HG03469 (cell line): ENCODE measurements around the gene PSD2.

Experiments
- ATAC-seq: cut with Tn5 transposase; IDR thresholded peaks from one replicate; pipeline ENCODE4 v1.9.1; 2021; ENCODE audit warnings: mild to moderate bottlenecking, moderate library complexity, moderate number of reproducible peaks; ENCODE audit not compliant: unreplicated experiment

PSD2 gene

GRCh38 chr5:139795074-139796001, at the start of gene PSD2:
Gene PSD2, plus strand, starts transcription at chr5:139795808. Its CDS starts 13,633 bp downstream, at chr5:139809441.
- no peak for ATAC-seq

DNA sequence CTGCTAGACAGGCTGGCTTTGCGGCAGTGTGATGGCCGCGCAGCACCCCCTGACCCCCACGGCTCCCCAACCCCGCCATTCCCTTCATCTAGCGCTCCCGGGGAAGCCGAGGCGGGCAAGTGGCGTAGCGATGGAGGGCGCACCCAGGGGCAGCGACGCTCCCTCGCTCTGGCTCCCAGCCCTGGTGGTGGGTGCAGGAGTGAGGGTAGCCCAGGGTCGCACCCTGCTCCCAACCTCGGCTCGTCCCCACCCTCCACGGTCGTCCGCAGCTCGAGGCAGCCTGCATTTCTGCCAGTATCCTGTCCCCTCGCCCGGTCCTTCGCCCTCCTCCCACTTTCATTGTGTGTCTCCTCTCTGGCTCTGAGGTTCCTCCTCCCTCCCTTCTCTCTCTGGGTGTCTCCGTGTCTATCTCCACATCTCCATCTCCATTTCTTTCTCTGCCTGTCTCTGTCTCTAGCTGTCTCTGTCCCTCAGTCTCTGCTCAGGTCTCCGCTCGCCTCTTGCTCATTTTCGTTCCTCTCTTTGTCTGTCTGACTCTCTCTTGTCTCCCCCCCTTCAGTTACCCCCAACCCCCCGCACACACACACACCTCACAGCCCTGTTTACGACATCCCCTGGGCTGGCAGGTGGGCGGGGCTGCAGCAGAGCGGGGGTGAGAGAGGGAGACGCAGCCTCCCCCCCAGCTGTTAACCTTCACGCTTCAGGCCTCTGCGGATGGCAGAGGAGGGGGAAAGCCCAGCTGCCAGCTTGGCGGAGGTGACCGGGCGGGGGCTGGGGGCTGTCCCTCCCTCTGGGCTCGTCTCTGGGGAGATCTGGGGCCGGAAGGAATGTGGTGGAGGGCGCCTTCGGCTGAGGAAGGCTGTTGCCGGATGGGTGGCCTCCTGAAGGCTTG, 48.7 kb upstream of the PSD2 start:
- no peak for ATAC-seq

- ATAC-seq = no peak
These were observed 47.8 kb upstream of the PSD2 start for GRCh38 chr5:139747583-139748504.

DNA sequence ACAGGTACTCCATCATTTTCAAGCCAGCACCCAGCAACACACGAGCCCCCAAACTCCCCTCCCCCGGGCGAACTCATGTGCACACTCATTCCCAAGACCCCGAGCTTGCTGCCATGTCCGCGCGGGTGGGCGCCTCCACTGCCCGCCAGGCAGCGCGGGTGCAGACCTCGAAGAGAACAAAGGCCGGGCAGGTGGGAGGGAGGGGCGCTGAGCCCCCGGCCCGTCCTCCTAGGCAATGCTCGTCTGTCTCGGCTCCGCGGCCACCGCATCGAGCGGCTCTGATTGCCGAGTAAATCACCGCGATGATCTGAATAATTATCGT, 47.1 kb upstream of the PSD2 start:
- ATAC-seq = no peak

DNA sequence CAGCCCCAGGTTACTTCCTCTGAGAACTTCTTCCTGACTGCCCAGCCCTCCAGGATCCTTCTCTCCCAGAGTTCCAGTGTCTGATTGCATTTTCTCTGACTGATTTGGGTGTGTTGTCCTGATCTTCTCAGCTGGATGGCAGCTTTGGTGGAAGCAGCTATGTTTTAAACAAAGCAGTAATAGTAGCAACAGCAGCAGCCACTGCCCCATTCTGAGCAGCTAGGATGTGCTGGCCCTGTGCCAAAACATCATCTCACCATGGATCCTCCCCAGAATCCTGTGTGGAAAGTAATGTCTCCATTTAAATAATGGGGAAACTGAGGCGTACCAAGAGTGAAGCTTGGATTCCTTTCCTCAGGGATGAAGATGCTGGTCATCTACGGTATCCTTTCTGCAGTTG, 46.4 kb upstream of the PSD2 start:
- no peak for ATAC-seq

DNA sequence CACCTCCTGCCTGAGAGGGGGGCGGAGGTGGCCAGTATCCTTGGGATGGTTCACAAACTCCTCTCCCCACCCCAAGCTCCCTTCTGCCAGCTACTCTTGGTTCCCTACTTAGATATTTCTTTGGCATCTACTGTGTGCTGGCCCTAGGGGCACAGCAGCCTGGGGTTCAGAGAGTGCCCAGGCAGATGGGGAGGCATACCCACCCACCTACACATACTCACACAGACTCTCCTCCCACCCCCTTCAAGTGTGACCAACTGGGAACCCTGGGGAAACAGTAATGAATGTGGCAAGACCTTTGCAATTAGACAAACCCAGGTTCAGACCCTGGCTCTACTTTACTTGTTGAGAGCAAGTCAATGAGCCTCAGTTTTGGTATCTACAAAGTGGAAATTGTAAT, 44.4 kb upstream of the PSD2 start:
- no peak for ATAC-seq

- ATAC-seq = no peak
These were observed 42.8 kb upstream of the PSD2 start for GRCh38 chr5:139752506-139753473.

- no peak for ATAC-seq
These were observed 39.5 kb upstream of the PSD2 start for GRCh38 chr5:139755892-139756671.

GRCh38 chr5:139756971-139757370, 38.6 kb upstream of the PSD2 start:
- no peak for ATAC-seq

DNA sequence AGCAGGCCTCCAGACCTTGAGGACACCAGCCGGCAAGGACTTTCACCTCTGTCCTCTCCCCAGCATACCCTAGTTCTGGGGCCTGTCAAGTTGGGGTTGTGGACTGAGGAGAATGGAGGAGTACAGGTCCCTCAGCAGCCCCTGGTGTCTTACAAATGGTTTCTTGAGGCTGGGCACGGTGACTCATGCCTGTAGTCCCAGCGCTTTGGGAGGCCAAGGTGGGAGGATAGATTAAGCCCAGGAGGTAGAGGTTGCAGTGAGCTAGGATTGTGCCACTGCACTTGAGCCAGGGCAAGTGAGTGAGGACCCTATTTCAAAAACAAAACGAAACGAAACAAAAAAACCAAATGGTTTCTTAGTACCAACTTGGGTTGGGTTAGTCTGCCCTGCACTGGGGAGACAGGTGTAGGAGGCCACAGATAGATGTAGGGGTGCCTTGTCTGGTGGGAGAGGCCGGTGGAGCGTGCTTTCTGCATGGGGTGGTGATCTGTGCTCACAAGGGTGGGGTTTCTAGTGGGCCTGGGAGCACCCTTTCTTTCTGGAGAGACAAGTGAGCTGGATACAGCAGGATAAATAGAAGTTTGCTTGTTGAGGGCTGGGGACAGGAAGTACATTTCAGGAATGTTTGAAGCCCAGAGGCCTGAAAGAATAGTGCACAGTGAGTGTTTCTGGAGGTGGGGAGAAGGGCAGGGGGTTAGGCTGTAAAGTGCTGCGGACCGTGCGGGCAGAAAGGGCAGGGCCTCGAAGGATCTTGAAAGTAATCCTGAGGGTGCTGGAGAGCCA, 37.7 kb upstream of the PSD2 start:
- no peak for ATAC-seq

DNA sequence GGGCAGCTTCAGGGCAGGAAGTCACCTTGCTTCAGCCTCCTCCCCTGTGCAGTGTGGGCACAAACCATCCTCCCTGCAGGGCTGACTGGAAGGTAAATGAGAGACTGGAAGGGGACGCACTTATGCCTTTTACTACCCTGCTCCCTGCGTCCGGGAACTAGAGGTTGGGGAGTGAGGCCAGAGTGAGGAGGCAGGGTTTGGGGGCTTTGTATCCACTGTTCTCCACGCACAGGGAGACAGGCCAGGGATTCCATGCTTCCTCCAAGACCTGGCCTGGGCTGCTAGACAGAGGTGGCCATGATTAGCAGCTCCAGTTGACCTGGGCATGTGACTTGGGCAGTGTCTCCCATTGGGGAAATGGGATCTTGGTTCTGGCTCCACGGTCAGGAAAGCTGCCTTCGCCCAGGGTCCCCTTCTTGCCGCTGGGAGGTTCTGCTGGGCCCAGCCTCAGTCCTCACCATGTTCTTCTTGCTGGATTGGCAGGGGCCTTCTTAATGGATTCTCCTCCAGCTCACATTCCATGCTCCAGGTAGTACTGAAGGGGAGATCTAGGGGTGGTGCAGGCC, 37.0 kb upstream of the PSD2 start:
- no peak for ATAC-seq

- ATAC-seq = no peak
These were observed 36.3 kb upstream of the PSD2 start for GRCh38 chr5:139759219-139759721.

DNA sequence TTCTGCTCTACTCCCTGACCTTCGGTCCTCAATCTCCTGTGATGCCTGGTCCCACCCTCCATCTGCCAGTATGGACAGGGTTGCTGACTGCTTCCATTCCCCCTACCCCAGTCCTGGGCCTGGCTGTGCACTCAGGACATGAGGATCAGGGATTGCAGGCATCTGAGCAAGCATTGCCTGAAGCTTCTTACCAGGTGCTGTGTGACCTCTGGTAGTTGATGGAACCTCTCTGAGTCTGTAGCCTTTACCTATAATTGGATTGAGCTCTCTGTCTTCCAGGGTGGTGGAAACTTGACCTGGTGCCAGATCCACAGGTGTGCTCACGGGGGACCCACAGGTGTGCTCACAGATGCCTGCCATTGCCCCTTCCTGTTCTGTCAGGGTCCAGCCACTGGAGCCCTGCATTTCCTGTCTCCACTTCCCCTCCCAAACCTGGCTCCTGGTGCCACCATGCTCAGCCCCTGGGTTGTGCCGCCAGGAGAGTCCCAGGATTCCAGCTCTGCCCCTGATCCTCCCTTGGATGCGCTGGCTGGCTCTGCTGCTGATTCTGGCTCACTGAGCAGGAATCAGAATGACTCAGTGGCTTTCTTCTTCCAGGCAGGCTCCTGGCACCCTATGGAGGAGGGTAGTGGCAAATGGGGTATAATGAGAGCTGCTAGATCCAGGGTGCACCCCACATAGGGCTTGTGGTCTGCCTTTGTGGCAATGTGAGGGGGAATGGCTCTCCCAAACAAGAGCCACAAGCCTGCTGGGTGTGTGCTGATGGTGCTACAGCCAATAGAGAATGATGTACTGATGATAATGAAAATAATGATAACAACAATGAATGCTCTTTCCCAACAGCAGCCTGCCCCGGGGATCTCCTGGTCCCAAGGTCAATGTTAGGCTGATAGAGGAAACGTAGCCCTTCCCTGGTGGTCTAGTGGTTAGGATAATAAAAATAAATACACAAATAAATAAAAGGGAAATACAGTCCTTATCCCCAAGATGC, 35.2 kb upstream of the PSD2 start:
- ATAC-seq = no peak

DNA sequence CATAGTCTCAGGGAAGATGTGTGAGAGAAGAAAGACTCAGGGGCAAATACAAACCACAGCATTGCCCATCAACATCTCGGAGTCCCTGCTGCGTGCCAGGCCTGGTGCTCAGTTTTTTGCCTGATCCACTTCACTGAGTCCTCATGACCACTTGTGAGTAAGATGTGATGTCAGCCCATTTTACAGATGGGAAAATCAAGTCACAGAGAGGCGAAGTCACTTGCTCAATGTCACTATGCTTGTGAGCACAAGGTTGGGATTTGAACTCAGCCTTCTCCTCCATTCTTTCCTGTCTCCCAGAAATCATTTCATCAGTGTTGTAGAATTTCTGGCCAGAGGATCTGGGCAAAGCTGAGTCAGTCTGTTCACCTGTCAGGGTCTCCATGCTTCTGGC, 34.6 kb upstream of the PSD2 start:
- ATAC-seq = no peak

GRCh38 chr5:139761501-139761900, 34.1 kb upstream of the PSD2 start:
- no peak for ATAC-seq

- ATAC-seq = no peak
These were observed 32.9 kb upstream of the PSD2 start for GRCh38 chr5:139762615-139763170.
